K562 (cell line): ENCODE measurements around the gene TLN1. TPM values are rescaled to one million over a fixed set of nuclear protein-coding genes. Genes with fewer than 3 reads are reported as not detected.

Experiments
- ATAC-seq: fragments of 200-7000 bp; cut with Tn5 transposase; 3 replicates; pipeline ENCODE4 v1.9.1; 2020; ENCODE audit warnings: moderate library complexity
- BruUV-seq: library from RNA; stranded (reverse); fragments of 400-500 nt; replicated peaks from 2 replicates; lab custom pipeline; 2021; lab: Mats Ljungman, UMichigan
- CTCF ChIA-PET: fragments of 300-600 bp; formaldehyde crosslinking; extraction: SDS; loops from one replicate; lab custom pipeline; 2021; ENCODE audit warnings: low intra/inter-chr PET ratio; lab: Yijun Ruan, JAX
- POLR2A ChIA-PET: fragments of 300-600, 350-650 bp; sonication (Branson Sonifier 250); formaldehyde crosslinking; extraction: SDS; loops from one replicate; lab custom pipeline; 2021; ENCODE audit warnings: antibody characterized with exemption, inconsistent platforms; lab: Yijun Ruan, JAX
- DNase-seq, 4 experiments: peaks; one replicate each; pipeline versions ENCODE4 v3.0.0 to v3.0.0-alpha.2; 2011 to 2018; ENCODE audit warnings: low spot score in 3 of 4, mixed read lengths in 3 of 4; ENCODE audit errors: extremely low read depth in 1 of 4
- FAIRE-seq: peaks from 2 replicates; lab custom pipeline; 2011; peaks lifted over from hg19 to GRCh38; lab: Jason Lieb, UNC
- H2AFZ ChIP-seq: 2 replicates; pipeline ENCODE4 v1.6.0; 2011; ENCODE audit warnings: low read depth, low read length, control low read depth, inconsistent platforms
- H3K27ac ChIP-seq: fragments of 200-600 bp; 3 replicates; pipeline ENCODE4 v1.8.0; 2011; ENCODE audit warnings: low read depth, mild to moderate bottlenecking, control low read depth, inconsistent platforms, low read length, moderate library complexity, mixed read lengths; ENCODE audit errors: extremely low read depth
- H3K27me3 ChIP-seq, 2 experiments: fragments of 300-600 bp in 1 of 2; 2 replicates in 1 of 2; 3 replicates in 1 of 2; pipeline versions ENCODE4 v1.6.0 to v1.8.0; 2011; ENCODE audit warnings: inconsistent platforms in 2 of 2, low read length in 2 of 2, mild to moderate bottlenecking in 1 of 2, mixed read lengths in 1 of 2, moderate library complexity in 1 of 2; ENCODE audit not compliant: control insufficient read depth in 2 of 2, insufficient read depth in 2 of 2
- H3K36me3 ChIP-seq: fragments of 300-600 bp; 3 replicates; pipeline ENCODE4 v1.8.0; 2011; ENCODE audit warnings: mild to moderate bottlenecking, low read length, inconsistent platforms; ENCODE audit not compliant: control insufficient read depth, insufficient read depth
- H3K4me1 ChIP-seq, 2 experiments: fragments of 200-600 bp in 1 of 2; replicated peaks in 1 of 2; 2 replicates in 1 of 2; 3 replicates in 1 of 2; pipeline versions ENCODE4 v1.5.1 to v1.8.0; 2011; ENCODE audit warnings: inconsistent platforms in 2 of 2, low read length in 2 of 2, mild to moderate bottlenecking in 1 of 2, mixed read lengths in 1 of 2, moderate library complexity in 1 of 2; ENCODE audit not compliant: control insufficient read depth in 2 of 2, insufficient read depth in 2 of 2
- H3K4me2 ChIP-seq: 2 replicates; pipeline ENCODE4 v1.6.1; 2011; ENCODE audit warnings: low read length, control low read depth, inconsistent platforms, mixed read lengths; ENCODE audit not compliant: insufficient read depth
- H3K4me3 ChIP-seq: fragments of 200-600 bp; sonication (generic), shearing (Covaris generic); 2 replicates; pipeline ENCODE4 v1.5.1; 2016; ENCODE audit warnings: control low read depth, inconsistent platforms
- H3K79me2 ChIP-seq: fragments of 200-600 bp; 3 replicates; pipeline ENCODE4 v1.8.0; 2011; ENCODE audit warnings: low read length, inconsistent platforms; ENCODE audit not compliant: control insufficient read depth, insufficient read depth
- H3K9ac ChIP-seq, 2 experiments: 2 replicates each; pipeline versions ENCODE4 v1.6.0 to v1.6.1; 2011; ENCODE audit warnings: low read depth in 2 of 2, low read length in 2 of 2, control low read depth in 1 of 2, inconsistent platforms in 1 of 2, mild to moderate bottlenecking in 1 of 2, mixed read lengths in 1 of 2; ENCODE audit not compliant: insufficient read depth in 1 of 2
- H3K9me1 ChIP-seq: one replicate; pipeline ENCODE4 v1.6.0; 2011; ENCODE audit warnings: inconsistent platforms, mild to moderate bottlenecking, low read length, moderate library complexity; ENCODE audit not compliant: control insufficient read depth, insufficient read depth
- H3K9me3 ChIP-seq: replicated peaks from 2 replicates; pipeline ENCODE4 v1.5.1; 2011; ENCODE audit warnings: low read depth, low read length, inconsistent platforms; ENCODE audit not compliant: control insufficient read depth, insufficient read depth
- H4K20me1 ChIP-seq: replicated peaks from 2 replicates; pipeline ENCODE4 v1.6.1; 2011; ENCODE audit warnings: low read length, inconsistent platforms, mixed read lengths; ENCODE audit not compliant: control insufficient read depth, insufficient read depth
- ELF2 ChIP-seq: fragments of 250-450 bp; sonication (Bioruptor Pico); IDR thresholded peaks from 2 replicates; pipeline ENCODE4 v1.5.0; 2021; ENCODE audit warnings: mild to moderate bottlenecking
- ERF ChIP-seq: fragments of 450-650 bp; formaldehyde crosslinking; IDR thresholded peaks from 2 replicates; pipeline ENCODE4 v1.4.0; 2020; ENCODE audit warnings: mild to moderate bottlenecking, mixed read lengths
- FOXO4 ChIP-seq: fragments of 450-650 bp; formaldehyde crosslinking; IDR thresholded peaks from 2 replicates; pipeline ENCODE4 v1.4.0; 2020; ENCODE audit warnings: mild to moderate bottlenecking, moderate library complexity
- IRF1 ChIP-seq: sonication (generic); formaldehyde crosslinking; IDR thresholded peaks from 2 replicates; pipeline ENCODE4 v1.8.0; 2022; ENCODE audit warnings: missing genetic modification reagents, mild to moderate bottlenecking, borderline replicate concordance
- MCM2 ChIP-seq: fragments of 450-650 bp; IDR thresholded peaks from 2 replicates; pipeline ENCODE4 v1.6.1; 2017; ENCODE audit warnings: low read depth, mild to moderate bottlenecking
- NR4A1 ChIP-seq, 2 experiments: fragments of 250-450 bp in 1 of 2; fragments of 450-650 bp in 1 of 2; sonication (Bioruptor Pico) in 1 of 2; IDR thresholded peaks; 2 replicates each; pipeline versions ENCODE4 v1.4.0 to v1.6.1; 2016 to 2020; ENCODE audit warnings: mild to moderate bottlenecking in 2 of 2, missing compliant biosample characterization in 1 of 2, missing genetic modification characterization in 1 of 2, moderate library complexity in 1 of 2
- RBM39 ChIP-seq: fragments of 200-400 bp; formaldehyde crosslinking; optimal IDR thresholded peaks from 2 replicates; pipeline ENCODE3; 2018; ENCODE audit warnings: low read depth, low read length
- ZNF311 ChIP-seq: fragments of 250-450 bp; sonication (Bioruptor Pico); IDR thresholded peaks from 2 replicates; pipeline ENCODE4 v1.4.0; 2020; ENCODE audit warnings: mild to moderate bottlenecking, moderate library complexity
- WGBS: fragments of 100-300 bp; shearing (Covaris generic); methylation state at CpG from one replicate; pipeline ENCODE4 v1.1.6; 2016; ENCODE audit warnings: low coverage, mixed read lengths; ENCODE audit not compliant: insufficient coverage; ENCODE audit errors: missing lambda C conversion rate; 5-methylcytosine and 5-hydroxymethylcytosine counted together
- in situ Hi-C: fragments of 300-500 bp; cut with MboI; formaldehyde crosslinking; loops from 4 replicates; pipeline ENCODE4 v1.15.0; 2018; ENCODE audit warnings: inconsistent platforms, mixed read lengths
- intact Hi-C: fragments of 100-400 bp; cut with micrococcal nuclease; formaldehyde crosslinking; loops from 2 replicates; pipeline ENCODE4 v1.14.2; 2022
- polyA plus RNA-seq, 8 experiments: library from polyadenylated mRNA; depleted of rRNA in 4 of 8; stranded (reverse) in 5 of 8; unstranded in 3 of 8; fragments of >200 nt; fragmentation: Nextera tagmentation in 2 of 8; fragmentation: Illumina TruSeq in 1 of 8; extraction: Ambion mirVana in 2 of 8; extraction: Trizol in 1 of 8; gene quantifications; 2 replicates each; pipeline versions ENCODE4 v1.2.1 to v1.2.3, GENCODE V29; 2011 to 2014; ENCODE audit warnings: inconsistent platforms in 1 of 8, missing spikeins in 1 of 8
- total RNA-seq, 7 experiments: library from RNA; depleted of rRNA in 6 of 7; stranded (reverse); fragments of >200 nt in 6 of 7; fragmentation: Illumina TruSeq in 2 of 7; extraction: Trizol in 2 of 7; gene quantifications; 2 replicates each; pipeline versions ENCODE4 v1.2.1 to v1.2.3, GENCODE V29; 2011 to 2021; ENCODE audit warnings: low replicate concordance in 1 of 7

The TLN1 gene
- total and polyA plus RNA-seq, 9 of the 15 experiments (the other 6 are each of a cell fraction or from before 2014, with no cell fraction given) = 3.6 to 240 (median 54.8) TPM

- Histone ChIP-seq H3K4me3 (no peak overlapping the region), H2AFZ (no peak overlapping the region), H3K4me1 (peaks cover 4 to 9% of the 10 kb centered on the region in 2 experiments; a peak in 4 of 5 replicates), H3K9me1 (no peaks in the 10 kb centered on the region), H3K9ac (no peak overlapping the region), H3K9me3 (no peaks in the 10 kb centered on the region), H3K4me2 (no peak overlapping the region), H3K79me2 (no peaks in the 10 kb centered on the region), H3K27me3 (no peaks in the 10 kb centered on the region), H3K36me3 (peaks cover 7% of the 10 kb centered on the region; the same call in 2 of the 3 replicates), H3K27ac (no peak overlapping the region), H4K20me1 (no peaks in the 10 kb centered on the region)
- TF ChIP-seq ELF2 (CRISPR knock-in tag) = no peak
- TF ChIP-seq ZNF311 (CRISPR knock-in tag) = no peak
- no peak for TF ChIP-seq ERF
- TF ChIP-seq IRF1 (CRISPR knock-in tag) = no peak
- no peak for TF ChIP-seq NR4A1 (CRISPR knock-in tag; IDR thresholded peaks at IDR 0.05)
- TF ChIP-seq NR4A1 (tag; IDR thresholded peaks at IDR 0.05) = no peak
- no peak for TF ChIP-seq FOXO4 (CRISPR knock-in tag)
- TF ChIP-seq RBM39 = no peak
- TF ChIP-seq MCM2 = no peak
- intact Hi-C loops = no loop called here
- CTCF ChIA-PET = no interaction called here
- FAIRE-seq = no peak
- no TSS peak for BruUV-seq
- POLR2A ChIA-PET = interaction anchor here (0.7 to 1.9 kb wide), 5 partner anchors 10 to 52 kb away, joined by 3 to 6 read pairs (median 3); partner anchors contain the start of genes ARHGEF39, CCDC107, CREB3 and RMRP
- ATAC-seq = no peak
- in situ Hi-C loops = no loop called here
- no peak for DNase-seq
- 61% methylated on average over 7 of the region's 8 CpGs for WGBS
Observed at GRCh38 chr9:35679766-35680330, 52.1 kb downstream of the TLN1 start.
